GM23248 (cell line): ENCODE data around the gene OPRL1.

Experiments used
- EZH2 ChIP-seq: fragments of 200-600 bp; sonication (generic); IDR thresholded peaks from 2 replicates; pipeline ENCODE4 v1.6.1; 2018; ENCODE audit warnings: antibody characterized with exemption, mild to moderate bottlenecking; ENCODE audit not compliant: insufficient read depth, poor library complexity, severe bottlenecking
- EZH2phosphoT487 ChIP-seq: fragments of 200-600 bp; sonication (generic); IDR thresholded peaks from 2 replicates; pipeline ENCODE4 v1.6.1; 2018; ENCODE audit warnings: antibody characterized with exemption, moderate library complexity, mild to moderate bottlenecking, low read depth; ENCODE audit not compliant: insufficient read depth

GRCh38 chr20:64130271-64130670 is 50.4 kb downstream of the OPRL1 start:
- TF ChIP-seq EZH2phosphoT487 = no peak
- TF ChIP-seq EZH2 = no peak
